WERI-Rb-1 (cell line): Measurements from ENCODE around the gene CRTC1.

Source experiments
- DNase-seq: peaks from one replicate; pipeline ENCODE4 v3.0.0-alpha.2; 2020
- H3K27ac ChIP-seq: fragments of 250-450 bp; sonication (Bioruptor Pico); 2 replicates; pipeline ENCODE4 v1.5.1; 2020; ENCODE audit warnings: mild to moderate bottlenecking, moderate library complexity
- H3K27me3 ChIP-seq: fragments of 250-450 bp; sonication (Bioruptor Pico); 2 replicates; pipeline ENCODE4 v1.5.1; 2021; ENCODE audit warnings: mild to moderate bottlenecking, low read depth, moderate library complexity; ENCODE audit not compliant: insufficient read depth, severe bottlenecking
- H3K36me3 ChIP-seq: fragments of 250-450 bp; sonication (Bioruptor Pico); 2 replicates; pipeline ENCODE4 v1.5.1; 2020; ENCODE audit warnings: mild to moderate bottlenecking, moderate library complexity
- H3K4me3 ChIP-seq: 2 replicates; pipeline ENCODE4 v1.5.1; 2011; ENCODE audit warnings: low read depth, mild to moderate bottlenecking, control low read depth, low read length
- H3K9me3 ChIP-seq: fragments of 250-450 bp; sonication (Bioruptor Pico); 2 replicates; pipeline ENCODE4 v1.5.1; 2021; ENCODE audit warnings: mild to moderate bottlenecking, moderate library complexity; ENCODE audit not compliant: severe bottlenecking
- CTCF ChIP-seq: IDR thresholded peaks from 2 replicates; pipeline ENCODE4 v1.5.1; 2011; ENCODE audit warnings: low read depth, mild to moderate bottlenecking, control low read depth, inconsistent platforms, low read length

Gene CRTC1

DNA sequence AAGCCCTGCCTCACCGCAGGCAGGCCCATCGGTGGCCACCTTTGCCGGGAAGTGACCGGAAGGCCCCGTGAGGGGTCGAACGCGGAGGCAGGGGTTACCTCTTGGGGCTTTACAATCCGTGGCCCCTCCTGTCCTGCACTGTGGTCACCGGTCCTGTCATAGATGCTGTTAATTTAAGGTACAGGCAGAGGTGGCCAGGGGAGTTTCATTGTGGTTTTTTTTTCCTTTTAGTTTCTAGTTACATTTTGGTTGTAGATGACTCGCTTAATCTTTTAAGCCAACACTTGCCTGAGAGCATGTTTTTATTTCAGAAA, 94.6 kb downstream of the CRTC1 start:
- Histone ChIP-seq H3K4me3 (no peak overlapping the region), H3K36me3 (no peaks in the 10 kb centered on the region), H3K9me3 (no peaks in the 10 kb centered on the region), H3K27me3 (no peaks in the 10 kb centered on the region), H3K27ac (no peak overlapping the region)
- DNase-seq = no peak
- no peak for TF ChIP-seq CTCF

- Histone ChIP-seq H3K4me3 (no peak overlapping the region), H3K36me3 (no peaks in the 10 kb centered on the region), H3K27ac (no peak overlapping the region), H3K27me3 (no peaks in the 10 kb centered on the region), H3K9me3 (no peaks in the 10 kb centered on the region)
- DNase-seq = no peak
- no peak for TF ChIP-seq CTCF
These were observed 95.5 kb downstream of the CRTC1 start for GRCh38 chr19:18778826-18779495.

- no peak for TF ChIP-seq CTCF
- Histone ChIP-seq H3K36me3 (no peaks in the 10 kb centered on the region), H3K27me3 (no peaks in the 10 kb centered on the region), H3K9me3 (no peaks in the 10 kb centered on the region), H3K4me3 (no peak overlapping the region), H3K27ac (no peak overlapping the region)
- no peak for DNase-seq
These were observed 96.6 kb downstream of the CRTC1 start for GRCh38 chr19:18780081-18780480.

- no peak for DNase-seq
- peak; percentile 29; the same call in 1 of the 2 replicates for TF ChIP-seq CTCF
- Histone ChIP-seq H3K9me3 (no peaks in the 10 kb centered on the region), H3K4me3 (no peak overlapping the region), H3K27ac (no peak overlapping the region), H3K36me3 (no peaks in the 10 kb centered on the region), H3K27me3 (no peaks in the 10 kb centered on the region)
These were observed 97.2 kb downstream of the CRTC1 start for GRCh38 chr19:18780631-18781030.

DNA sequence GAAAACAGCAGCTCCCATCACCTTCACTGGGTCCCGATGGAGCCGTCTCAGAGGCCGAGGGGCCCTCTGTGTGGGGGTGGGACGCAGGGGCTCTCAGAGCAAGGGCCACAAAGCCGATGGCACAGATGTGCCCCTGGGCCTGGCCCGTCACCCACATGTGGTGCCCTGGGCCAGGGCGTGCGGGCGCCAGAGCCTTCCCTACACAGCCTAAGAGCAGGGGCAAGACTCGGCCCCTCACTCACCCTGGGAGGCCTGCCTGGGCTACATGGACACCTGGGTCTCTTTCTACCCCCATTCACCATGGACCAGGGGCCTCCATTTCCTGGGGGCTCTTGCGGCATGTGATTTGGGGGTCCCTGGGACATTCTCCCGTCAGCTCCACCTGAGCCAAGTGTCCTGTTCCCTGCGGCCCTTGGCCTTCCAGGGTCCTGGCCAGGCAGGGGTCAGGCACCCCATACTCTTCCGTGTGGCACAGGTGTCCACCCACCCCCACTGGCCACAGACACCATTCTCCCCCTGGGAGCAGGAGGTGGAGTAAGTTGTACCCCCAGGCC, 97.6 kb downstream of the CRTC1 start:
- no peaks in the 10 kb centered on the region for H3K27me3 ChIP-seq
- no peak overlapping the region for H3K4me3 ChIP-seq
- TF ChIP-seq CTCF = no peak
- DNase-seq = no peak
- H3K27ac ChIP-seq = no peak overlapping the region
- no peaks in the 10 kb centered on the region for H3K36me3 ChIP-seq
- no peaks in the 10 kb centered on the region for H3K9me3 ChIP-seq
